Mesodermal cell (in vitro differentiated cells): ENCODE results near the gene CD180.

Experiments
- H3K27ac ChIP-seq: 2 replicates; pipeline ENCODE4 v1.7.0; 2013; ENCODE audit warnings: mild to moderate bottlenecking, low read depth, low read length, moderate library complexity; ENCODE audit not compliant: severe bottlenecking
- H3K36me3 ChIP-seq: 2 replicates; pipeline ENCODE4 v1.7.1; 2013; ENCODE audit warnings: mild to moderate bottlenecking, low read length, moderate library complexity; ENCODE audit not compliant: control insufficient read depth, insufficient read depth
- H3K4me1 ChIP-seq: one replicate; pipeline ENCODE4 v1.7.1; 2013; ENCODE audit warnings: mild to moderate bottlenecking, low read length; ENCODE audit not compliant: insufficient read depth, control insufficient read depth, poor library complexity, severe bottlenecking
- H3K4me3 ChIP-seq: 2 replicates; pipeline ENCODE4 v1.7.0; 2013; ENCODE audit warnings: low read length, control low read depth, mild to moderate bottlenecking; ENCODE audit not compliant: insufficient read depth, poor library complexity, severe bottlenecking; ENCODE audit errors: extremely low read depth
- H3K9me3 ChIP-seq: 2 replicates; pipeline ENCODE4 v1.7.1; 2013; ENCODE audit warnings: mild to moderate bottlenecking, low read length, moderate library complexity; ENCODE audit not compliant: control insufficient read depth
- WGBS, 2 experiments: methylation state at CpG; one replicate each; pipeline ENCODE4 v1.1.5; 2013; ENCODE audit warnings: missing lambda C conversion rate in 2 of 2; ENCODE audit not compliant: insufficient coverage in 2 of 2; 5-methylcytosine and 5-hydroxymethylcytosine counted together

The CD180 gene

DNA sequence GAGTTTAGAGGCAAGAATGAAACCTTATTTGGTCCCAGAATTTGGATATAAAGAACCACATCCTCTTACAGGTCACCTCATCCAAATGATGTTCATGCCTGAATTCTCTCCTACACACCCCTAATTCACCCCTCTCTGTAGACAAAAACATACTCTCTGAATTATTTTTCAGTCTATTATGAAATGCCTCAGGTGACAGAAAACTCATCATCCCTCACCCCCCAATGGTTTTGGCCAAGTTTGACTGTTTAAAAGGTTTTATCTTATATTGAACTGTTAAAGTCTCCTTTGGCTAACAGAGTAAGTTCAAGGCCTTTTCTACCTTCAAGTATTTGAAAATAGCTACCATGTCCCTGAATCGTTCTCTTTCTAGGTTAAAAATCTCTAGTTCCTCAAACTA is 2.3 kb upstream of the CD180 start:
- Histone ChIP-seq H3K36me3 (no peaks in the 10 kb centered on the region), H3K9me3 (peaks cover 11% of the 10 kb centered on the region), H3K4me3 (no peak overlapping the region), H3K4me1 (no peaks in the 10 kb centered on the region), H3K27ac (no peak overlapping the region)
- 91 to 100% methylated on average over 1 of the region's 1 CpG for WGBS, 2 experiments

DNA sequence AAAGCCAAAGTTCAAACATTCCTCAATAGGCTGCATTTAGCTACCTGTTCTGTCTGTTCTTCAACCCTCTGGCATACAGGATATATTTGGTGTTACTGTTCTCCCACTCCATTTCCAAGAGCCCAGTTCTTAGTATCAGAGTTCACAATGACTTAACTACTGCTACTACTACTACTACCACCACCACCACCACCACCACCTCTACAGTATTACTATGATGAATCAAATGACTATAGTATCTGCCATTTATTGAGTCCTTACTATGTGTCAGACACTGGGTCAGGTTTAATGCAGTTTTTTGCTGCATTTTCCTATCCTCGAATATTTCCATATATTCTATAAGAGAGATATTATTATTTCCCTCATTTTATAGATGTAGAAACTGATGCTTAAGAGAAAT is 937 bp upstream of the CD180 start:
- peaks cover 11% of the 10 kb centered on the region for H3K9me3 ChIP-seq
- H3K4me3 ChIP-seq: no peak overlapping the region
- no peak overlapping the region for H3K27ac ChIP-seq
- H3K36me3 ChIP-seq: no peaks in the 10 kb centered on the region
- WGBS, 2 experiments: no CpG with 5 or more reads among the region's 1 CpG
- no peaks in the 10 kb centered on the region for H3K4me1 ChIP-seq

DNA sequence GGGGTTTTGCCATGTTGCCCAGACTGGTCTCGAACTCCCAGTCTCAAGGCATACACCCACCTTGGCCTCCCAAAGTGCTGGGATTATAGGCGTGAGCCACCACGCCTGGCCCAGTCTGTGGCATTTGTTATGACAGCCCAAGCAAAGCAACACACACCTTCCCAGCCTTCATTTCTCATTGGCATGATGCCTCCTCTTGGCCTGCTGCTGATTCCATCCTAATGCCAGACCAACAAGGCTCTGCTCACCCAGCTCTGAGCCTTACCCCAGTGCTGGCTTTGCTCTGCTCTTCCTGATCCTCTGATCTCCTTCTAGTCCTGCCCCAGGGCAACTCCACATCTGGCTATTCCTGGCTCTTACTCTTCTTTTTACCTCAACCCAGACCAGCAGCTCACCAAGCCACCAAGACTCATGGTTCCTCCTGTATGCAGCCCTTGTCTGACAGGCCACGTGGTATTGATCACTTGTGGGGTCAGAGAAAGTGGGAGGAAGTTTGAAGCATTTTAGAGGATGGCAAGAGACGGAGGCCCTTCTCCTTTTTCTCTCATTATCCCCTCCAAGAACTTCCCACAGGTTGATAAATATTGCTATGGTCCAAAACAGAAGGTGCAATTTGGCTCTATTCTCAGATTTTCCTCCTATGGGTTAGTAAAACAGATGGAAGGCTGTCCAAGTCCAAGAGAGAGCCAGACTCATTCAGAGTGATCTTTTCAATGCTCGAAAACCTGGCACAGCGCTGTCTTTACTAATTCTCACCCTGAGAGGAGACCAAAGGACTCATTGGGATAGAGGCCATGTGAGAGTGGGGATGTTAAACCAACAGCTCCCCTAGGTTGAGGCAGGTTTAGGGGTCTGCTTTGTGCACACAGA is 958 bp downstream of the CD180 start:
- Histone ChIP-seq H3K4me3 (no peak overlapping the region), H3K36me3 (no peaks in the 10 kb centered on the region), H3K9me3 (no peaks in the 10 kb centered on the region), H3K4me1 (peaks cover 5% of the 10 kb centered on the region), H3K27ac (no peak overlapping the region)
- 87 to 95% methylated on average over 3 to 5 of the region's 7 CpGs for WGBS, 2 experiments

DNA sequence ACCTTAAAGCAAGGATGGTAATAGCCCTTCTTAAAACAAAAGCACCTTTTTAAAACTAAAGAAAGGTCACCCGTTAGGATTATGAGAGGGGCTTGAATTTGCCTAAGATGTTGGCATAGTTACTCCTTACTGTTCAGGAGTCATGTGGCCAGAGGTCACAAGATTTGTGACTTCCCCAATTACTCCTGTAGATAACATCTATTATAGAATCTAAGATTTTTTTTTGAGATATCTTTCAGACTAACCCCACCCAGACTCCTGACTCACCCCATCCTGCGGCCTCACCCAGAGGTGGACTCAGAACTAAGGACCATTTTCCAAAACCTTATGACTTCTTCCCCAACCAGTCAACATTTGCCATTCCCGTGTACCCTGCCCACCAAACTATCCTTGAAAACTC is 2.4 kb downstream of the CD180 start:
- Histone ChIP-seq H3K4me3 (no peak overlapping the region), H3K36me3 (no peaks in the 10 kb centered on the region), H3K27ac (no peak overlapping the region), H3K9me3 (no peaks in the 10 kb centered on the region), H3K4me1 (peaks cover 6% of the 10 kb centered on the region)
- 75 to 100% methylated on average over 1 of the region's 3 CpGs for WGBS, 2 experiments

DNA sequence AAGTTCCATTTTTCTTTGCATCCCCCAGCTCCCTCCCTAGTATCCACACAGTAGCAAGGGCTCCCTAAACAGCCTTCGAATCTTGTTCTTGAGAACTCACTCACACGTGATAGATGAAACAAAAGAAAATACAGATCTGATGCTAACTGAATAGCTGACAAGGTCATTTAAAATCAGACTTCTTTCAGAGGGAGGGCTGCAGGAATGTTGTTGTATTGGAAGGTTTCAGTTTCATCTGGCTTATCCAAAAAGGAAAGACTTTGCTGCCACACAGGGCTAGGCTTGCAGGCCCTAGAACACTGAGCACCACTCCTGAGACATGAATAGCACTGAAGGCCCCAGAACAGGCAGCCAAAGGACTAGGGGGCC is 3.2 kb downstream of the CD180 start:
- WGBS, 2 experiments: 100% methylated on average over 1 of the region's 2 CpGs; no CpG with 5 or more reads in 1 of the 2 experiments
- Histone ChIP-seq H3K9me3 (no peaks in the 10 kb centered on the region), H3K36me3 (no peaks in the 10 kb centered on the region), H3K4me3 (no peak overlapping the region), H3K4me1 (peaks cover 6% of the 10 kb centered on the region), H3K27ac (no peak overlapping the region)

DNA sequence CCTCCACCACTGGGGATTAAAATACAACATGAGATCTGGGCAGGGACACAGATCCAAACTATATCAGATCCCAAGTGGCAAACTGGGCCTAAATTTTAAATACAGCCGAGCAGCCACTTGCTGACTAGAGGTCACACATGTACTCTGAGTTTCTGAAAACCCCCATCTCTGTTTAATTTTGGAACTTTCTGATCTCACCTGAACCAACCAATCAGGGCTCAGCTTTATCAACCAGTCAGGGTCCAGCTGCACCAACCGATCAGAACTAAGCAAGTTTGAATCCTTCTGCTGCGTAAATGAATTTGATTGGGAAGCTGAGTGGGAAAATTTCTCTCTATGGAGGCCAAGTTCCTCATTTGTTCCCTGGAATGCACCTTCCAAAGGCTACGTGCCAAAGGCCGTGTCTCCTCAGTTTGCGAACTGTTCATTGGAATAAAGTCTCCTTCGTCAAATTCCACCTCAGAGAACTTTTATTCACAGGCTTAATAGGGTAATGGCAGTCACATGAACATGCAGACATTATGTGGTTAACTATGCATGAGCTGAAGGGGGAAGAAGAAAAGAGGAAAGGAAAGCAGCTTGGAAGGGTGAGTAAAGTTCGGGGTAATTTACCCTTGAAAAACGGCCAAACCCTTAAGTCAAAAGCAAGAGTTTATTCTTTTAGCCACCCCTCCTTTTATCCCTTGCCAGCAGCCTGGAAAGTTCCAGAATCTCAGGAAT is 3.7 kb downstream of the CD180 start:
- Histone ChIP-seq H3K9me3 (no peaks in the 10 kb centered on the region), H3K4me1 (peaks cover 6% of the 10 kb centered on the region), H3K36me3 (no peaks in the 10 kb centered on the region), H3K4me3 (no peak overlapping the region), H3K27ac (no peak overlapping the region)
- 96% methylated on average over 2 to 7 of the region's 9 CpGs for WGBS, 2 experiments

DNA sequence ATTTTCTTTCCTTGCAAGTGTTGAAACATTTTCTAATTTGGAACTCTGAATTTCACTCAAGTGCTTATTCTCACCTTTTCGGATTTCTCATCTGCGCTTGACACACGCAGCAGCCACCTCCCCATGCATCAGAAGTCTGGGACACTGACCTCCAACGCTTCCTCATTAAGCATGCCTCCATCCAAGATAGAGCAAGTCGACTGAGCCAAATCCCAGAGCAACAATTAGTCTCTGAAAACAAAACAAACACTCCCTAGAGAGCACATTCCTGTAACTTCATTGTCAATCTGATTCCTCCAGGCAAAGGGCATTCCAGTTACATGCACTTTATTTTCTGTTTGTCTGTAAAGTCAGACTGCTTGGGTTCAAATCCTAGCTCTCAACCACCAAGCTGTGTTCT is 5.7 kb downstream of the CD180 start:
- 63 to 90% methylated on average over 4 to 5 of the region's 5 CpGs for WGBS, 2 experiments
- H3K4me1 ChIP-seq: peaks cover 6% of the 10 kb centered on the region
- no peak overlapping the region for H3K27ac ChIP-seq
- no peak overlapping the region for H3K4me3 ChIP-seq
- no peaks in the 10 kb centered on the region for H3K36me3 ChIP-seq
- no peaks in the 10 kb centered on the region for H3K9me3 ChIP-seq

DNA sequence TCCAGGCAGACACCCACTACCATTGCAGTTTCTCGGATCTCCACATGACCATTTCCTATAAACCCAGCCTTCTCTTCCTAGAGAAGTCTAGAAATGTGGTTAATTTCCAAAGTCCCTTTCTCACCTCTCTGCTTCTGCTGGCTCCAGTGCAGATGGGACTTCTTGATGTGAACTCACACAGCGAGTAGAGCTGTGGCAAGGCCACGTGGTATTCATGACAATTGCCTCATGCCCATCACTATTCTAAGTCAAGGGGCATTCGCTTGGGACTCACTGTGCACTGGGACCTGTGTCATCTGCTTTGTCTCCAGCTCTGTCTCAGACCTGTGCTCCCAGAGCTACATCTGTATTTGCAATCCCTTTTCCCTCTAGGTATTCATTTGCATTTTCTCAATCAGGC is 6.2 kb downstream of the CD180 start:
- H3K4me3 ChIP-seq: no peak overlapping the region
- H3K36me3 ChIP-seq: no peaks in the 10 kb centered on the region
- H3K9me3 ChIP-seq: no peaks in the 10 kb centered on the region
- 74 to 87% methylated on average over 3 to 4 of the region's 4 CpGs for WGBS, 2 experiments
- H3K4me1 ChIP-seq: peaks cover 6% of the 10 kb centered on the region
- H3K27ac ChIP-seq: no peak overlapping the region

DNA sequence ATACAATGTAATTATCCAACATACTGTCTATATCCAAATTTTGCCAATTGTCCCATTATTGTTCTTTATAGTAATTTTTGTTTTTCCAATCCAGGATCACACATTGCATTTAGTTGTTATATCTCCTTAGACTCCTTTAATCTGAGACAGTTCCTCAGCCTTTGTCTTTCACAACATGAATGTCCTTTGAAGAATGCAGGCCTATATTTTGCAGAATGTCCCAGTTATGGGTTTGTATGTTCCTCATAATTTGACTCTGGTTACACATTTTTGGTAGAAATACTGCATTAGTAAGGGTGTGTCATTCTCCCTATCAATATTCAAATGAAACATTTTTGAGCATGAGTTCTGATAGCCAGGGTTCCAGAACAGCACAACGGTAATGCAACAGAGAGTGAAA is 6.7 kb downstream of the CD180 start:
- no peak overlapping the region for H3K4me3 ChIP-seq
- no peaks in the 10 kb centered on the region for H3K9me3 ChIP-seq
- H3K36me3 ChIP-seq: no peaks in the 10 kb centered on the region
- 88 to 100% methylated on average over 1 of the region's 1 CpG for WGBS, 2 experiments
- H3K4me1 ChIP-seq: peaks cover 6% of the 10 kb centered on the region
- H3K27ac ChIP-seq: no peak overlapping the region

DNA sequence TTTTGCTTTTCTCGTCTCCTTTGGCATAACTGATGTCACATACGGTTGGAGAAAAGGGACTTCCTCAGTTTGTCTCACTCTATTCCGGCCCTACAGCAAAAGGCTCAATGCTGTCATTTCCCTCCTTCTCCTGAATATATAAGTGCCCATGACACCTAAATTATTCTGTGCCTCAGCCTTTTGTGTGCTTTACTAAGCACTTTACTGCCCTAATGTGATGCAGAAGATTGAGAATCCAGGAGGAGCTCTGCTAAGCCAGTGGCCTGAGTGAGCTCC is 7.6 kb downstream of the CD180 start:
- Histone ChIP-seq H3K4me1 (peaks cover 6% of the 10 kb centered on the region), H3K4me3 (no peak overlapping the region), H3K27ac (no peak overlapping the region), H3K9me3 (no peaks in the 10 kb centered on the region), H3K36me3 (no peaks in the 10 kb centered on the region)
- 96 to 100% methylated on average over 3 of the region's 3 CpGs for WGBS, 2 experiments
